SH-SY5Y (cell line): ENCODE data around the gene MARS1.

Source experiments
- GATA2 ChIP-seq: IDR thresholded peaks from 2 replicates; pipeline ENCODE4 v1.6.1; 2011; ENCODE audit warnings: mild to moderate bottlenecking, low read depth, low read length
- GATA3 ChIP-seq: IDR thresholded peaks from 2 replicates; pipeline ENCODE4 v1.6.1; 2011; ENCODE audit warnings: low read depth, mild to moderate bottlenecking, low read length, moderate library complexity

GRCh38 chr12:57517187-57517586 is 29.3 kb downstream of the MARS1 start:
- no peak for TF ChIP-seq GATA2
- no peak for TF ChIP-seq GATA3
